Activated CD4-positive, alpha-beta T cell treated with anti-CD3 and anti-CD28 coated beads, Interleukin-10, Interleukin-2, amounts not matched to agents 100 ng/mL and 50 ng/mL, durations not matched to agents 16 hours and 8 hours (primary cell): ENCODE results near the gene ELF1.
"Not testable (repeated sequence)": the region's sequence is repeated elsewhere in the genome, so short reads cannot be mapped to it uniquely, and the experiment has no call there.

Experiments used
- DNase-seq: peaks from one replicate; pipeline ENCODE4 v3.0.0-alpha.2; 2020

The ELF1 gene

GRCh38 chr13:40980461-40980860 is 38.7 kb downstream of the ELF1 start:
- peak; percentile 43 for DNase-seq

DNA sequence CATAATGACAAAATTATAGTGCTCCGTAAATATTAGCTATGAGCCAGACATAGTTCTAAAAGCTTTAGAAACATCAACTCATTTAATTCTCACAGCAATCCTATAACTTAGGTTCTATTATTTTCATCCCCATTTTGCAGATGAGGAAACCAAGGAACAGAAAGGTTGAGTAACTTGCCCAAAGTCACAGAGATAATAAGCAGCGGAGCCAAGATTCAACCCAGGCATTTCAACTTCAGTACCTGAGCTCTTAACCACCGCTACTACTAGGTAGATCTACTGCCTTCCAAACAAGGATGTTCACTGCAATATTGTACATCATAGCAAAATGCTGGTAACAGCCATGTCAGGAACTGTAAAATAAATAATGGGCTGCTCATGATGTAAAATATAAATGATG is 39.9 kb downstream of the ELF1 start:
- peak; percentile 34 for DNase-seq

DNA sequence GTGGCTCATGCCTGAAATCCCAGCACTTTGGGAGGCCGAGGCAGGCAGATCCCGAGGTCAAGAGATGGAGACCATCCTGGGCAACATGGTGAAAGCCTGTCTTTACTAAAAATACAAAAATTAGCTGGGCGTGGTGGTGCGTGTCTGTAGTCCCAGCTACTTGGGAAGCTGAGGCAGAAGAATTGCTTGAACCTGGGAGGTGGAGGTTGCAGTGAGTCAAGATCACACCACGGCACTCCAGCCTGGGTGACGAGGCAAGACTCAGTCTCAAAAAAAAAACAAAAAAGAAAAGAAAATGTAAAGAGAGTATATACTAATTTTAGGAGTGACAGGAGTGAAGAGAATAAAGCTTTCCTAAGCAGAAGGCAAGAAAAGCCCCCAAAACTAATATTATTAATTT is 41.0 kb downstream of the ELF1 start:
- DNase-seq = not testable (repeated sequence)

DNA sequence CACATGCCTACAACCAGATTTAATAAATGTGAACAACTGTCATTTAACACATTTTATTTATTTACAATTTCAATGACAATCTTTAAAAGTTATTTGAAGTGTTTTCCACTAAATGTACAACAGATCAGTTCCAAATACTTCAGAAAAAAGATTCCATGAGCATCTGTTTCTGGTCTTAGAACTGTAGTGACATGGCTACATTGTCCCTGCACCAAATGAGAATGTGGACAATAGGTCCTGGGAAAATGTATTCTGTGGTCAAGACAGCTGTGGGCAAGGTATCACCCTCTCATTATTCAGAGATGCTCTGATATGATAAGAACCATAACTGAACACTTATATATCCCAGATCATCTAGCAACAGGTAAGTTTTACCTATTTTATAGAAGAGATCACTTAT is 43.7 kb downstream of the ELF1 start:
- no peak for DNase-seq

DNA sequence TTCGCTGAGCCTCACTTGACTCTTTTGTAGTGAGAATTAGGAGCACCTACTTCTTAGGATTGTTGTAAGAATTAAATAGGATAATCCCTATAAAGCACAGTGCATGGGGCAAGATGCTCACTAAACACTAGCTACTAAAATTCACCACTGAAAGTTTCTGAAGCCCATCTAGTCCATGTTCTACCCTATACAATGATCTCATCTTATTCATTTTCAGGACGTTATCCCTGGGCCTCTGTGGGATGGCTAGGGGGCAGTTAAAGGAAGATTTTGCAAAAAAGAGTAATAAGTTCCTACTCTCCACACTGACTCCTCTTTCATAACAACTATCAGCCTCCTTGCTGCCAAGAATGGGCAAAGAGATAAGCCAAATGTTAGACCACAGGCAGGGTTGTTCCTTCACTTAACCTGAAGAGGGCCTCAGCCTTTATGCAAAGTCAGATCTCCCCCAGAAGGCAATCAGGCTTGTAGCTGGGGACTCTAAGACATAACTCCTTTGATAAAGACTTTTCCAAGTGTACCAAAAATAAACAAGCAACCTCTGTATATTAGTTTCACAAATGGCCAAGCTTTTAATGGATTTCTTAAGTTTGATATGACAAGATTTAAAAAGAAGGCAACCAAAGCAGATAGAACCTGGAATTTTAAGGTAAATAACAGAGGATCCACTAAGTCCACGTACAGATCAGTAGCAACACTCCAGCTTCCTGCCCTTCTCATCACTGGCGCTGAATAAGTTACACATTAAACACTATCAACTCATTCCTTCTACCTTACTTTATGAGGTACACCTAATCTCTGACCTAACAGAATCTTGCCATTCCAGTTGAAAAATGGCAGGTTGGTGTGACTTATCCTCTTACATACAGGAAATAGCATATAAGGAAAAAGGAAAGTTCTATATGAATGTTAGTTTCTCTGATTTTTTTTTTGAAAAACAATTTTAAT is 44.4 kb downstream of the ELF1 start:
- DNase-seq = peak; percentile 73

GRCh38 chr13:40973409-40973808 is 45.7 kb downstream of the ELF1 start:
- DNase-seq = no peak

DNA sequence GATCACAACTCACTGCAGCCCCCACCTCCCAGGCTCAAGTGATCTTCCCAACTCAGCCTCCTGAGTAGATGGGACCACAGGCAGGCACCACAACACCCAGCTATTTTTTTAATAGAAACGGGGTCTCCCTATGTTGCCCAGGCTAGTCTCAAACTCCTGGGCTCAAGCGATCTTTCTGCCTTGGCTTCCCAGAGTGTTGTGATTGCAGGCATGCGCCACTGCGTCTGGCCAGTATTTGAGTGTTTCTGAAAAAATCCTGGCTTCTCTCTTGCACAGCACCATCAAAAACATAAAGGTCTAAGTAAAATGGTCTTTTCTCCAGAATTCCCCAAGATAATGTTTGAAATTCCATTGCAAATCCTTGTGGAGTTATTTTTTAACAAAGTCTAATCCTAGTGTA is 47.8 kb downstream of the ELF1 start:
- DNase-seq = no peak

DNA sequence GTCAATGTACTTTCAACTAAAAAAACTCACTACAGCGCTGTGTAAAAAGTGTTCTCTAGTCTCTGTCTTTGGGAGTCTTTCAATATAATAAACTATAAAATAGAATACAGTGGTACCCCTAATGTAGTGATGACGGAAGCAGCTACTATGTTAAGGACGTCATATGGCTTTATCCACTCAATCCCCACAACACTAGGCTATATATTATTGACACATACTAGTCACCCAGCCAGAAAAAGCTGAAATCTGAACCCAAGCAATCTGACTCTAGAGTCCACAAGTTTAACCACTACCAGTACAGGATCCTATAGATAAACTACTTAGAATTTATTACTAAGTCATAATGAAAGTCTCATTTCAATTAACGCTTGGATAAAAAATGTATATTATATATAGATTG is 48.3 kb downstream of the ELF1 start:
- no peak for DNase-seq

GRCh38 chr13:40969169-40969901 is 49.8 kb downstream of the ELF1 start:
- peak; percentile 40 for DNase-seq

GRCh38 chr13:40968416-40969000 is 50.6 kb downstream of the ELF1 start:
- no peak for DNase-seq

- DNase-seq = no peak
Measured at GRCh38 chr13:40966298-40966697, 52.8 kb downstream of the ELF1 start.

DNA sequence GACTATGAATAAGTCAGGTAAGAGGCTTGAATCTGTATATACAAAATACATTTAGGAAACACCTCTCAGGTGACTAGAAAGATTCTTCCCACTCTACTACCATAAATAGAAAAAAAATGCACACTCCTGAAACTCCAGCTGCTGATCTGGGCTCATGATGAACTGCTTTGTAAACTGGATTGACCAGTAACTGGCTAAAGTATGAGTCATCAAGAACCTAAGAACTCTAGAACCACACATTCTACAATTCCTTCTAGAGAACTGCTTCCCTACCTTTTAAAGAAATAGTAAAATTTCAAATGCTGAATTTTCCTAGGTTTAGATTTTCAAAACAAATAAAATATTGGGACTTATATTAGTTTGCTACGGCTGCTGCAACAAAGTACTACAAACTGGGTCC is 55.2 kb downstream of the ELF1 start:
- DNase-seq = no peak

DNA sequence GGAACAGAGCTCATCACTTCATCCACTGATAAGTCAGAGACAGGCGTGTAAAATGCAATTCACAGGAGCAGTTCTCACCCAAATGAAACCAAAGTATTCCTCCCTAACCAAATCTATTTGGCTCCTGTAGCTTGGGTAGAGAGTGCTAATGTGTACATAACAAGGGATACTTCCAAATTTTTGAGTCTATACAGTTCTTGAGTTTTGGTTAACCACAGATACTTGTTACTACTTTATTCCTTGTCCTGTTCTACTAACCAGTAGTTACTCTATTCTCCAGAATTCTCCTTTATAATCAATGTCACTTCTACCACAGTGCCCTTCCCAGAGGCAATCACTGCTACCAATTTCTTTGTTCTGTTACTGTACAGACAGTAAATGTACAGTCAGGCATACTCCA is 57.3 kb downstream of the ELF1 start:
- no peak for DNase-seq

GRCh38 chr13:40961214-40961613 is 57.9 kb downstream of the ELF1 start:
- DNase-seq = no peak

- DNase-seq = no peak
Measured at GRCh38 chr13:40960716-40961115, 58.4 kb downstream of the ELF1 start.

DNA sequence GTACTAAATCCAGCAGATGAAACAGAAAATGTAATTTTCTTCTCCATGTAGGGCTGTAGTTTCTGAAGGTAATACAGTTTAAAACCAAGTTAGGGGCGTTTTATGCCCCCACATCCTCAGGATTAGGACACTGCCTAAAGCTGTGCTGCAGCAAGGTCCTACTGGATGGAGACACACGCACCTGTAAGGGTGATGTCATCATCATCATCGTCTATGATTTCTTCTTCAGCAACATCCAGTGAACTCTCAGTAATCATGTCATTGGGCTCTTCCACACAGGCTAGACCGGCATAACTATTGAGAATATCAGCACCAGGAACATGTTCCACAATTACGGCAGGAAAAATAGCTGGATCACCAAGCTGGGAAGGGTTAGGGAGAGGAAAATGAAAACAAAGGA is 60.5 kb downstream of the ELF1 start:
- DNase-seq = no peak

GRCh38 chr13:40946485-40946884 is 72.6 kb downstream of the ELF1 start:
- no peak for DNase-seq

GRCh38 chr13:40943073-40943472 is 76.0 kb downstream of the ELF1 start:
- no peak for DNase-seq

- DNase-seq = no peak
Measured at GRCh38 chr13:40941581-40941980, 77.5 kb downstream of the ELF1 start.

- DNase-seq = no peak
Measured at GRCh38 chr13:40940841-40941240, 78.3 kb downstream of the ELF1 start.

- DNase-seq = no peak
Measured at GRCh38 chr13:40933508-40934204, 85.5 kb downstream of the ELF1 start.

- DNase-seq = no peak
Measured at GRCh38 chr13:40932252-40932651, 86.9 kb downstream of the ELF1 start.

DNA sequence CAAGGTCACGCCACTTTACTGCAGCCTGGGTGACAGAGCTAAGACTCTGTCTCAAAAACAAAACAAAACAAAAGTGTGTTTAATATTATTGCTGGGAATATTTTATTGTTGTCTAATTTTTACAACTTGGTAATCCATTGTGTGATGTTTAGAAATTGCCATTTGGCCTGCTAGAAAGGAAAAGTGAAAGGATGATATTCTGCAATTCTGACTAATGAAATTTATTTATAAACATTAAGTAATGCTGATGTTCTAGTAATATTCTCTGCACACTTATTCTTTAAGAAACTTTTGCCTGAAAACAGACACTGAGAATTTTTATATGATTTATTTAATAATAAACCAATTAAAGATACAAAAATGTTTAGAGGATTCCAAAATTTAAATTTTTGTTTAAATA is 87.4 kb downstream of the ELF1 start:
- no peak for DNase-seq
